Activated T-cell treated with anti-CD3 and anti-CD28 coated beads, Interleukin-2, amount 50 U/mL, for 1 hour (primary cell): Measurements from ENCODE around the gene GTF2F2.
"Not testable (repeated sequence)": the region's sequence is repeated elsewhere in the genome, so short reads cannot be mapped to it uniquely, and the experiment has no call there.

Source experiments
- DNase-seq: peaks from one replicate; pipeline ENCODE4 v3.0.0-alpha.2; 2020

GTF2F2 gene

GRCh38 chr13:45219123-45219891 is 99.0 kb downstream of the GTF2F2 start:
- DNase-seq: no peak

- no peak for DNase-seq
Observed at GRCh38 chr13:45219938-45220375, 99.6 kb downstream of the GTF2F2 start.

GRCh38 chr13:45220403-45220802 is 100.1 kb downstream of the GTF2F2 start:
- no peak for DNase-seq

- DNase-seq: no peak
Observed at GRCh38 chr13:45222516-45222915, 102.2 kb downstream of the GTF2F2 start.

- no peak for DNase-seq
Observed at GRCh38 chr13:45222919-45223318, 102.6 kb downstream of the GTF2F2 start.

- no peak for DNase-seq
Observed at GRCh38 chr13:45224176-45224575, 103.9 kb downstream of the GTF2F2 start.

GRCh38 chr13:45225370-45225769 is 105.1 kb downstream of the GTF2F2 start:
- no peak for DNase-seq

GRCh38 chr13:45226024-45226423 is 105.7 kb downstream of the GTF2F2 start:
- no peak for DNase-seq

GRCh38 chr13:45228002-45228401 is 107.7 kb downstream of the GTF2F2 start:
- no peak for DNase-seq

- DNase-seq: no peak
Observed at GRCh38 chr13:45229172-45229571, 108.9 kb downstream of the GTF2F2 start.

GRCh38 chr13:45231305-45231704 is 111.0 kb downstream of the GTF2F2 start:
- no peak for DNase-seq

GRCh38 chr13:45231722-45232121 is 111.4 kb downstream of the GTF2F2 start:
- DNase-seq: no peak

GRCh38 chr13:45232591-45232990 is 112.3 kb downstream of the GTF2F2 start:
- no peak for DNase-seq

GRCh38 chr13:45238945-45239795 is 118.9 kb downstream of the GTF2F2 start:
- no peak for DNase-seq

GRCh38 chr13:45240143-45240542 is 119.8 kb downstream of the GTF2F2 start:
- DNase-seq: no peak

GRCh38 chr13:45242070-45242469 is 121.8 kb downstream of the GTF2F2 start:
- no peak for DNase-seq

- no peak for DNase-seq
Observed at GRCh38 chr13:45242524-45242923, 122.2 kb downstream of the GTF2F2 start.

GRCh38 chr13:45243077-45243476 is 122.8 kb downstream of the GTF2F2 start:
- no peak for DNase-seq

- not testable (repeated sequence) for DNase-seq
Observed at GRCh38 chr13:45244736-45245135, 124.4 kb downstream of the GTF2F2 start.

GRCh38 chr13:45249662-45250061 is 129.4 kb downstream of the GTF2F2 start:
- no peak for DNase-seq

GRCh38 chr13:45254396-45254795 is 134.1 kb downstream of the GTF2F2 start:
- no peak for DNase-seq

GRCh38 chr13:45255247-45255987 is 135.1 kb downstream of the GTF2F2 start:
- DNase-seq: no peak

GRCh38 chr13:45256254-45256653 is 135.9 kb downstream of the GTF2F2 start:
- DNase-seq: no peak
